Endodermal cell (in vitro differentiated cells): ENCODE results near the gene SETD7. TPM values are rescaled to one million over a fixed set of nuclear protein-coding genes. Genes with fewer than 3 reads are reported as not detected.

Source experiments
- DNase-seq: peaks from one replicate; pipeline ENCODE4 v3.0.0-alpha.2; 2017
- H3K27ac ChIP-seq: 2 replicates; pipeline ENCODE4 v1.5.1; 2013; ENCODE audit warnings: mild to moderate bottlenecking, low read depth, low read length, moderate library complexity
- H3K27me3 ChIP-seq: 2 replicates; pipeline ENCODE4 v1.6.1; 2013; ENCODE audit warnings: mild to moderate bottlenecking, low read length, moderate library complexity; ENCODE audit not compliant: insufficient read depth, control insufficient read depth, poor library complexity, severe bottlenecking
- H3K36me3 ChIP-seq: 2 replicates; pipeline ENCODE4 v1.7.0; 2013; ENCODE audit warnings: mild to moderate bottlenecking, low read length, moderate library complexity; ENCODE audit not compliant: control insufficient read depth, insufficient read depth
- H3K4me1 ChIP-seq: one replicate; pipeline ENCODE4 v1.7.0; 2013; ENCODE audit warnings: low read length; ENCODE audit not compliant: control insufficient read depth, insufficient read depth
- H3K4me3 ChIP-seq: 2 replicates; pipeline ENCODE4 v1.5.1; 2013; ENCODE audit warnings: mild to moderate bottlenecking, low read length, moderate library complexity
- H3K9ac ChIP-seq: 2 replicates; pipeline ENCODE4 v1.6.1; 2013; ENCODE audit warnings: mild to moderate bottlenecking, low read length, moderate library complexity; ENCODE audit not compliant: poor library complexity, severe bottlenecking; ENCODE audit errors: extremely low read depth
- H3K9me3 ChIP-seq: 2 replicates; pipeline ENCODE4 v1.6.1; 2013; ENCODE audit warnings: mild to moderate bottlenecking, low read length, moderate library complexity; ENCODE audit not compliant: control insufficient read depth
- H3K27ac Mint-ChIP-seq: 2 replicates; pipeline ENCODE4 v1.8.0; 2020; ENCODE audit warnings: mixed read lengths
- H3K27me3 Mint-ChIP-seq: 2 replicates; pipeline ENCODE4 v1.8.0; 2021; ENCODE audit warnings: mild to moderate bottlenecking, mixed read lengths; ENCODE audit not compliant: insufficient read depth
- H3K36me3 Mint-ChIP-seq: 2 replicates; pipeline ENCODE4 v1.8.0; 2020; ENCODE audit warnings: low read depth, mixed read lengths
- H3K4me1 Mint-ChIP-seq: 2 replicates; pipeline ENCODE4 v1.8.0; 2020; ENCODE audit warnings: mixed read lengths
- H3K4me3 Mint-ChIP-seq: 2 replicates; pipeline ENCODE4 v1.8.0; 2020; ENCODE audit warnings: mild to moderate bottlenecking, moderate library complexity, mixed read lengths
- H3K9me3 Mint-ChIP-seq: 2 replicates; pipeline ENCODE4 v1.8.0; 2020; ENCODE audit warnings: mild to moderate bottlenecking, mixed read lengths
- WGBS, 2 experiments: methylation state at CpG; one replicate each; pipeline versions ENCODE4 v1.1.5 to v1.1.7; 2013; ENCODE audit warnings: missing lambda C conversion rate in 2 of 2, mixed read lengths in 1 of 2; ENCODE audit not compliant: insufficient coverage in 1 of 2, insufficient read length in 1 of 2; 5-methylcytosine and 5-hydroxymethylcytosine counted together
- total RNA-seq, 2 donors: library from RNA; stranded (reverse); fragmentation: NEBNext Ultra II Directional in 1 of 2; extraction: Animal tissue kit (Norgen Biotek cat#: 25700) in 1 of 2; gene quantifications; 2 replicates in 1 of 2; 3 replicates in 1 of 2; pipeline ENCODE4 v1.2.1, GENCODE V29; 2021
- TF ChIP-seq, protein P1 (sequence below): fragments of 200-600 bp; sonication (generic); conservative IDR thresholded peaks from 2 replicates; pipeline ENCODE4 v1.5.0; 2021; ENCODE audit warnings: antibody characterized with exemption, mild to moderate bottlenecking

The SETD7 gene
- total RNA-seq, 2 donors from 2014 or later: 13.8 to 19.4 TPM

DNA sequence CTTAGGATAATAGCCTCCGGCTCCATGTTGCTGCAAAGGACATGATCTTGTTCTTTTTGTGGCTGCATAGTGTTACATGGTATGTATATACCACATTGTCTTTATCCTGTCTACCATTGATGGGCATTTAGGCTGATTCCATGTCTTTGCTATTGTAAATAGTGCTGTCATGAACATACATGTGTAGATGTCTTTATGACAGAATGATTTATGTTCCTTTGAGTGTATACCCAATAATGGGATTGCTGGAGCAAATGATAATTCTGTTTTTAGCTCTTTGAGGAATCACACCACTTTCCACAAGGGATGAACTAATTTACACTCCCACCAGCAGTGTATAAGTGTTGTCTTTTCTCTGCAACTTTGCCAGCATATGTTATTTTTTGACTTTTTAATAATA is 97.5 kb downstream of the SETD7 start:
- TF ChIP-seq, protein P1, sequence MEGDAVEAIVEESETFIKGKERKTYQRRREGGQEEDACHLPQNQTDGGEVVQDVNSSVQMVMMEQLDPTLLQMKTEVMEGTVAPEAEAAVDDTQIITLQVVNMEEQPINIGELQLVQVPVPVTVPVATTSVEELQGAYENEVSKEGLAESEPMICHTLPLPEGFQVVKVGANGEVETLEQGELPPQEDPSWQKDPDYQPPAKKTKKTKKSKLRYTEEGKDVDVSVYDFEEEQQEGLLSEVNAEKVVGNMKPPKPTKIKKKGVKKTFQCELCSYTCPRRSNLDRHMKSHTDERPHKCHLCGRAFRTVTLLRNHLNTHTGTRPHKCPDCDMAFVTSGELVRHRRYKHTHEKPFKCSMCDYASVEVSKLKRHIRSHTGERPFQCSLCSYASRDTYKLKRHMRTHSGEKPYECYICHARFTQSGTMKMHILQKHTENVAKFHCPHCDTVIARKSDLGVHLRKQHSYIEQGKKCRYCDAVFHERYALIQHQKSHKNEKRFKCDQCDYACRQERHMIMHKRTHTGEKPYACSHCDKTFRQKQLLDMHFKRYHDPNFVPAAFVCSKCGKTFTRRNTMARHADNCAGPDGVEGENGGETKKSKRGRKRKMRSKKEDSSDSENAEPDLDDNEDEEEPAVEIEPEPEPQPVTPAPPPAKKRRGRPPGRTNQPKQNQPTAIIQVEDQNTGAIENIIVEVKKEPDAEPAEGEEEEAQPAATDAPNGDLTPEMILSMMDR: no peak
- H3K9me3 Mint-ChIP-seq: no peaks in the 10 kb centered on the region
- Histone ChIP-seq H3K9ac (no peak overlapping the region), H3K27ac (no peak overlapping the region), H3K4me1 (peaks cover 5% of the 10 kb centered on the region), H3K27me3 (no peaks in the 10 kb centered on the region), H3K9me3 (no peaks in the 10 kb centered on the region), H3K36me3 (peaks cover 4% of the 10 kb centered on the region), H3K4me3 (peak overlapping the region; percentile 19)
- H3K27ac Mint-ChIP-seq: peak overlapping the region; percentile 50
- WGBS, 2 experiments: 100% methylated on average over 1 of the region's 1 CpG; no CpG with 5 or more reads in 1 of the 2 experiments
- H3K4me3 Mint-ChIP-seq: no peak overlapping the region
- DNase-seq: no peak
- peaks cover 51% of the 10 kb centered on the region for H3K4me1 Mint-ChIP-seq
- H3K36me3 Mint-ChIP-seq: peaks cover 9% of the 10 kb centered on the region
- H3K27me3 Mint-ChIP-seq: no peaks in the 10 kb centered on the region

DNA sequence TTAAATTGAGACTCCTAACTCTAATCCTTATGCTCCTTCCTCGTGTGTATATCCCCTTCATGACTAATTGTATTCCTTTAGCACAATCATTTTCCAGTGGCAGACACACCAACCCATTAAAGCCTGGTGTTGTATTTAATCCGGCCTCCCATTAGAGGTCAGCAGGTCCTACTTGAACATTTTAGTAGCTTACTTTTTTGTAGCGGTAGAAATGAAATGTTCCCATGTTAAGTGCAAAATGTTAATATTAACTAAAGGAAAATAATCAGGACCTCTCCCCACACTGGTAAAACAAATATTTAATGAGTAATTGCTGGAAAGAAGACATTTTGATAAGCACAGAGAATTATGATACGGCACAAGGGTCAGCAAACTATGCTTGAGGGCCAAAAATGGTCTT is 98.7 kb downstream of the SETD7 start:
- TF ChIP-seq, protein P1: no peak
- H3K36me3 Mint-ChIP-seq: peaks cover 5% of the 10 kb centered on the region
- Histone ChIP-seq H3K9ac (no peak overlapping the region), H3K4me3 (peak overlapping the region; percentile 97), H3K27ac (no peak overlapping the region), H3K9me3 (no peaks in the 10 kb centered on the region), H3K36me3 (no peaks in the 10 kb centered on the region), H3K4me1 (peaks cover 5% of the 10 kb centered on the region), H3K27me3 (no peaks in the 10 kb centered on the region)
- H3K27me3 Mint-ChIP-seq: no peaks in the 10 kb centered on the region
- H3K27ac Mint-ChIP-seq: no peak overlapping the region
- no peak for DNase-seq
- peak overlapping the region; percentile 91 for H3K4me3 Mint-ChIP-seq
- H3K4me1 Mint-ChIP-seq: peaks cover 58% of the 10 kb centered on the region
- WGBS, 2 experiments: 67 to 70% methylated on average over 2 to 4 of the region's 4 CpGs
- no peaks in the 10 kb centered on the region for H3K9me3 Mint-ChIP-seq

DNA sequence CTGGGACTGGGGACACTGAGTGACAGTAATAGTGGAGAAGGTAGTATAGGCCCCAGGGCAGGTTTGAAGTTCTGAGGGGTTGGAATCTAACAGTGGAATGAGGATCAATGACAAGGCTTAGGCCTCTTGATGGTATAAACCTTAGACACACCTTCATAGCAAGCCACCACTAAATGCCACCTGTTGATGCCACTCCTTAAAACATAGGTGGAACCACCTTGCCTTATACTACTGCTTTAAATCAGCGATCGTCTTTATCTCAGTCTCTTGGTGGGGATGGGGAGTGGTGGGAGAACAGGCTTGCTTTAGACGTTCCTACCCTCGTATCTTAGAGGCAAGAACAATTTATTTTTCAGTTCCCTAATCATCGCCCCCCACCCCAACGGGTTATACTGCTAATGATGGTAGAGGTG is 100.9 kb downstream of the SETD7 start:
- Histone ChIP-seq H3K9me3 (peaks cover 5% of the 10 kb centered on the region), H3K4me3 (peak overlapping the region; percentile 97), H3K27me3 (no peaks in the 10 kb centered on the region), H3K27ac (no peak overlapping the region), H3K9ac (peak overlapping the region; percentile 87), H3K36me3 (peaks cover 6% of the 10 kb centered on the region), H3K4me1 (peaks cover 5% of the 10 kb centered on the region)
- Mint-ChIP-seq H3K27me3 (no peaks in the 10 kb centered on the region), H3K27ac (peak overlapping the region; percentile 95), H3K4me1 (peaks cover 56% of the 10 kb centered on the region), H3K36me3 (peaks cover 10% of the 10 kb centered on the region), H3K4me3 (peak overlapping the region; percentile 91), H3K9me3 (no peaks in the 10 kb centered on the region)
- DNase-seq: no peak
- TF ChIP-seq, protein P1: no peak
- 70% methylated on average over 4 of the region's 6 CpGs; no CpG with 5 or more reads in 1 of the 2 experiments for WGBS, 2 experiments
